Sigmoid colon (tissue), 3 donors: ENCODE results near the gene GOLGA5.

Source experiments
- CTCF ChIP-seq, 4 experiments: fragments of 450-650 bp in 3 of 4; fragments of 200-600 bp in 1 of 4; IDR thresholded peaks; one replicate each; pipeline ENCODE4 v1.5.1; 2016 to 2019; ENCODE audit warnings: antibody characterized with exemption in 4 of 4, mild to moderate bottlenecking in 3 of 4, moderate library complexity in 2 of 4
- POLR2A ChIP-seq, 2 donors: fragments of 450-650 bp; IDR thresholded peaks; one replicate each; pipeline ENCODE4 v1.6.1; 2016; ENCODE audit warnings: antibody characterized with exemption in 2 of 2, mild to moderate bottlenecking in 2 of 2, moderate library complexity in 2 of 2

- TF ChIP-seq POLR2A (IDR thresholded peaks at IDR 0.05), result no peak
- TF ChIP-seq CTCF (IDR thresholded peaks at IDR 0.05), result no peak
Measured at GRCh38 chr14:92792885-92793284, 1.2 kb upstream of the GOLGA5 start.
